Rectal smooth muscle tissue (tissue), 1 donor: ENCODE data around the gene ARHGAP42.

Experiments
- H3K27ac ChIP-seq: one replicate; pipeline ENCODE4 v1.7.0; 2013; ENCODE audit warnings: low read depth, low read length, inconsistent platforms
- H3K27me3 ChIP-seq: one replicate; pipeline ENCODE4 v1.7.0; 2013; ENCODE audit warnings: low read length; ENCODE audit not compliant: control insufficient read depth, insufficient read depth
- H3K36me3 ChIP-seq: one replicate; pipeline ENCODE4 v1.7.0; 2013; ENCODE audit warnings: low read length; ENCODE audit not compliant: control insufficient read depth, insufficient read depth
- H3K4me1 ChIP-seq: one replicate; pipeline ENCODE4 v1.7.0; 2013; ENCODE audit warnings: low read length; ENCODE audit not compliant: control insufficient read depth, insufficient read depth
- H3K4me3 ChIP-seq: one replicate; pipeline ENCODE4 v1.7.0; 2013; ENCODE audit warnings: low read length
- H3K9ac ChIP-seq: one replicate; pipeline ENCODE4 v1.7.0; 2013; ENCODE audit warnings: low read length

ARHGAP42 gene

DNA sequence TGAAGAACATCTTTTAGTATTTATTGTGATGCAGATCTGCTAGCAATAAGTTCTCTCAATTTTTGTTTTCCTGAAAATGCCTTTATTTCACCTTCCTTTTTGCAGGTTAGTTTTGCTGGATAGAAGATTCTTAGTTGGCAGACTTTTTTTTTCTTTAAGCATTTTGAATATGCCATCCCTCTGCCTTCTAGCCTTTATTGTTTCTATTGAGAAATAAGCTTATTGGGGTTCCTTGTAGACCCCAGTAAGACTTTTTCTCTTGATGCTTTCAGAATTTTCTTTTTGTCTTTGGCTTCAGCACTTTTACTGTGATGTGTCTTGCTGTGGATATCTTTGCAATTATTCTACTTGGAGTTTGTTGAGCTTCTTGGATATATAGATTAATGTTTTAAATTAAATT, 281.9 kb downstream of the ARHGAP42 start:
- H3K27me3 ChIP-seq = no peaks in the 10 kb centered on the region
- H3K9ac ChIP-seq = no peak overlapping the region
- H3K4me1 ChIP-seq = no peaks in the 10 kb centered on the region
- no peak overlapping the region for H3K27ac ChIP-seq
- H3K4me3 ChIP-seq = no peak overlapping the region
- H3K36me3 ChIP-seq = no peaks in the 10 kb centered on the region

DNA sequence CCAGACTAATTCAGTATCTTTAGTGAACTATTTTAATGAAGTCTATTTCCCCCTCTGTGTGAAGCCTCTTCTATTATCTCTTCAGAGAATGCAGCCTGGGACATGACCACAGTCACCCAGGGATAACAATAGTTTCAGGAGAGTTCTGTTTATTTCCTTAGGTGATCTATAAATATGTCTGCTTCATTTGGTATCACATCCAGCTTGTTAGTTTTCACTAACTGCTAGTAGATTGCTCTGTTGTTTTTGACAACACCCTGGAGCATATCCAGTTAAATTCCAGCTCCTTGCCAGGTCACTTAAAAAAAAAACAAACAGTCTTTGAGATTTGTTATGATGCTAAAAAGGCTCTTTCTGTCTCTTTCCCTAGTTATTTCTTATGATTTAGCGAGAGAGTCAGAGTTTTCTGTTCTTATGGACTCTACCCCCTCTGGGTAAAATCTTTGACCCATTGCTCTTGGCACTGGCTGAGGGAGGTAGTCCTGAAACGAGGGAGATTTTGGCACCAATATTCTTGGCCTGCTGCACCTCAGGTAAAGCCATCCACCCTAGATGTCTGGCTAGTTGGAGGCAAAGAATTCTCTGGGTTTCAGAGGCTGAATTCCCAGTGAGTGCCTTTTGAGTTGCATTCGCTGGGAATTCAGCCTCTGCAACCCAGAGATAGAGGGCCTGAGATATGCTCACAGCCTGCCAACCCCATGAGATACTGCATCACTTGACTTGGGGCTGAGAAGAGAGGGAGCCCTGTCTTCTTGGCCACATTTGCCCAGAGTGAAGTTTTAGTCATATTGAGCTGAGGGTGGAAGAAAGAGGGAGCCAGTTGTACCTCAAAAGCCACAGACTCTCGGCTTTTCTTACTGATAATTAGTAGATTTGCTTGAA, 283.4 kb downstream of the ARHGAP42 start:
- Histone ChIP-seq H3K36me3 (no peaks in the 10 kb centered on the region), H3K27me3 (no peaks in the 10 kb centered on the region), H3K4me1 (no peaks in the 10 kb centered on the region), H3K27ac (no peak overlapping the region), H3K4me3 (no peak overlapping the region), H3K9ac (no peak overlapping the region)

DNA sequence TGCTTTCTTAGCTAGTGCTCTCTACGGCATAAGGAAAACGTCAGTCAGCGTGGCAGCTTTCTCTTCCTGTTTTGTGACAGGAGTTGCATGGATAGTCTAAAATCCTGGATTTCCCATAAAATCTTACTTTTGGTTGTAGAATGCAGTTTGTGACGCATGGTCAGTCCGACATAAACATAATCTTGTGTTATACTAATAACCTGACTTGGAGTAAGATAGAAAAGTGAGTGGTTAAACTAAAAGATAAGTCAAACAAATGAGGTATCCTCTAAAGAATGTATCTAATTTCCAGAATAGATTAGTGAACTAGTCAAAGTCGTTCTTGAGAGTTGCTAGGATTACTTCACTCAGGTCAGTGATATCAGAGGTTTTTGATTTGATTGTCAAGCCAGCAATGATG, 285.0 kb downstream of the ARHGAP42 start:
- Histone ChIP-seq H3K9ac (no peak overlapping the region), H3K4me3 (no peak overlapping the region), H3K4me1 (no peaks in the 10 kb centered on the region), H3K27me3 (no peaks in the 10 kb centered on the region), H3K36me3 (no peaks in the 10 kb centered on the region), H3K27ac (no peak overlapping the region)

DNA sequence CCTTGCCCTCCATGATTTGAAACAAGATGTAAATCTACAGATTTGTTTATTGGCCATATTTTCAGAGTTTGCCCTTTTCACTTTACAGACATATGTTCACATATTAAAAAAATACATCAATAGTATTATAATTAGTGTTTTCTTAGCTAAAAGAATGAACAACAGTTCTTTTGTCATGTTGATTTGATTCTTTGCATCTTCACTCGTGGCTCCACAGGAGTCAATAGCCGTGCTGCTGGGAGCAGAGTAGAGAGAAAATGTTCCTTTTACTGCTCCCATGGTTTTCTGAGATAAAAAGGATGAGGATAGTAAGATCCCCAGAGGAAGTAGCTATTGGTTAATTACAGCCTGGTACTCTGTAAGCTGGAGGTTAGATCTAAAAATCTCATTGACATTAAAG, 291.4 kb downstream of the ARHGAP42 start:
- Histone ChIP-seq H3K9ac (no peak overlapping the region), H3K4me1 (no peaks in the 10 kb centered on the region), H3K4me3 (no peak overlapping the region), H3K27me3 (no peaks in the 10 kb centered on the region), H3K27ac (no peak overlapping the region), H3K36me3 (no peaks in the 10 kb centered on the region)

DNA sequence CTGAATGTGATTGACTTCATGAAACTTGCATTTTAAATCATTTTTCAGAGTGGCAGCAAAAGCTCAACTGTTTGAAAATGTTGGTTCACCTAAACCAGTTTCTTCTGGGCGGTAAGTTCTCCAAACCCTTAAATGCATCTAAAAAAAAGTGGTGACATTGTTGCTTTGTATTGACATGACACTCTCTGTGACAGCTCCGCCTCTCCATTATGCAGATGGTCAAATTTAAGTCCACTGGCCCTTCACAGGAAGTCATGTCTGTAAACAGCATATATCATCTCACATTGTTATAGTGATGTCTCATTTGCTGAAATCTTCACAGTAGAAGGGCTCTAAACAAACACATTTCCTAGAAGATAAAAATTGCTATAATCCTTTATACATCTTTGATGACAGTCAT, 291.9 kb downstream of the ARHGAP42 start:
- H3K4me3 ChIP-seq = no peak overlapping the region
- H3K9ac ChIP-seq = no peak overlapping the region
- H3K4me1 ChIP-seq = no peaks in the 10 kb centered on the region
- H3K36me3 ChIP-seq = no peaks in the 10 kb centered on the region
- no peaks in the 10 kb centered on the region for H3K27me3 ChIP-seq
- H3K27ac ChIP-seq = no peak overlapping the region

DNA sequence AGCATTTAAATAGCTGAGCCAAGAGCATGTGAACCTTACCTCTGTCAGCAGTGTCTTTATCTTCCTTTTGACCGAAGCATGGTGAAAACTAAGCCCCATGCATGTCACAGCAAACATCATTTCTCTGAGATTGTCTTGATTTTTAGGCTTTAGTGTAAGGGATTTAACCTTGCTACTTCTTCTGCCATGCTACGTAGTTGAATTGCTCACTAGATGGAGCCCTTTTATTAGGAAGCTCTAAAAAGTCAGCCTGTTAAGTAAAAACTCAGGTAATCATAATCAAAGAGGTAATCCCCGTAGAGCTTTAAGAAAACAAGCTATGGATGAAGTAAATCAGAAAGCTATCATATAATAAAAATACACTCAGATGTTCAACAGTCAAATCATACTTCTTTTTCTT, 293.1 kb downstream of the ARHGAP42 start:
- Histone ChIP-seq H3K27ac (no peak overlapping the region), H3K36me3 (no peaks in the 10 kb centered on the region), H3K9ac (no peak overlapping the region), H3K4me1 (no peaks in the 10 kb centered on the region), H3K27me3 (no peaks in the 10 kb centered on the region), H3K4me3 (no peak overlapping the region)

DNA sequence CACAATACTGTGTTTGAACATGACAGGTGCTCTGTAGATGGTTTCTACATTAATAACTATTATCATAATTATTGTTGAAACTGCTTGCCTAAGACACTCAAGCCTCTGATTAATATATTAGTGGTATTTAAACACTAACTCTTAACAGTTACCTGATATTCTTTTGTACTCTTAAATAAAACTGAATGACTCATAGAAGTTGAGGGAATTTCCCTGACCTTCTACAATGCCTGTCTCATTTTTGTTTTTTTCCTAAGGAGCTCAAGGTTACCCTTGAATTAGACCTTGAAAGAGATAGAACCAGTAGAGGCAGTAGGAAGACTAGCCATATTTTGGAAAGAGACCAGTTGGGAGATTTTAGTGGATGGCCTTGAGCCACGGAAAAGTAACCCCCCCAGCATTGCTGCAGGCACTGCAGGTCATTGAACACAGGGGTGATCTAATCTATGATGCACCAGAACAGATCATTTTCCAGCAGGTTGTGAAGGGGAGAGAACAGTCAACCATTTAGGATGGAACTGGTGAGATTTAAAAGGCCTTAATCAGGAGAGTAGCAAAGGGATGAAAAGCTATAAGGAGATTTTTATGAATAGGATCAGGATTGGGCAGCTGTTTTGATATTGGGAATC, 294.2 kb downstream of the ARHGAP42 start:
- Histone ChIP-seq H3K27ac (no peak overlapping the region), H3K9ac (no peak overlapping the region), H3K27me3 (no peaks in the 10 kb centered on the region)

DNA sequence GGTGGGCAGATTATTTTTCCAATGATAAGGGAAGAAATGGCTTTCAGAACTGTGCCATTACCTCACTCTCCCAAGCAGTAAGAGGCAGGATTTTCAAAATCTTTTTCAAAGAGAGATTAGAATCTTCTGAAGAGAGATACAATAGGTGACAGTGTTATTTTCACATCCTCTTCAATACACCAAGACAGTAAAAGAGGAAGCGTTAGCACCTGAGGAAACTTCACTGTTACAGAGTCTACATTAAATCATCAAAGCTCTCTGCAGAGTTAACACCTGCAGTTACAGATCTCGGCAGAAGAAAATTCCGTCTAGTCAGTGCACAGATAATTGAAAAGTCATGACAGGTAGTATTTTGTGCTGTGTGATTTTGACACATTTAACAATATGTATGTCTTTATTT, 297.6 kb downstream of the ARHGAP42 start:
- H3K4me3 ChIP-seq = no peak overlapping the region
- no peak overlapping the region for H3K9ac ChIP-seq
- H3K36me3 ChIP-seq = no peaks in the 10 kb centered on the region
- no peaks in the 10 kb centered on the region for H3K27me3 ChIP-seq
- H3K4me1 ChIP-seq = no peaks in the 10 kb centered on the region
- no peak overlapping the region for H3K27ac ChIP-seq

More for the DNA sequence above, 294.2 kb downstream of the ARHGAP42 start:
- Histone ChIP-seq H3K4me1 (no peaks in the 10 kb centered on the region), H3K36me3 (no peaks in the 10 kb centered on the region), H3K4me3 (no peak overlapping the region)

DNA sequence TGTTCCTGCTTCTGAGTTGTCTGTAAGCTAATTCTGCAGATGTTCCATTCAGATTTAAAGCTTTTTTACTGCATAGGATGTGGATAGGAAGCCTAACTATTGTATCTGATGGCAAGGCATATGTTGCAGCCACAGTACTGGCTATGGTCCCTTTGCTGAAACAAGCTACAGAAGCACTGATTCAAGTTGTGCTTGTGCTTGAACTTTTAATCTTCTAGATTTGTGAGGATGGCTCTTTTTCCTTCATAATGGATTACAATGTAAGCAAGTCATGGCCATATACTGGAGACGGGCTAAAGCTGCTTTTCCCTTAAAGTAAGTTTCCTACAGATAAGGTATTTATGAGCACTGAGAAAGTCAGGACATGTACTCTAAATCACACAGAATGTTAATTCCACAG, 303.8 kb downstream of the ARHGAP42 start:
- no peaks in the 10 kb centered on the region for H3K36me3 ChIP-seq
- H3K9ac ChIP-seq = no peak overlapping the region
- H3K4me3 ChIP-seq = no peak overlapping the region
- no peaks in the 10 kb centered on the region for H3K4me1 ChIP-seq
- H3K27me3 ChIP-seq = no peaks in the 10 kb centered on the region
- H3K27ac ChIP-seq = no peak overlapping the region

DNA sequence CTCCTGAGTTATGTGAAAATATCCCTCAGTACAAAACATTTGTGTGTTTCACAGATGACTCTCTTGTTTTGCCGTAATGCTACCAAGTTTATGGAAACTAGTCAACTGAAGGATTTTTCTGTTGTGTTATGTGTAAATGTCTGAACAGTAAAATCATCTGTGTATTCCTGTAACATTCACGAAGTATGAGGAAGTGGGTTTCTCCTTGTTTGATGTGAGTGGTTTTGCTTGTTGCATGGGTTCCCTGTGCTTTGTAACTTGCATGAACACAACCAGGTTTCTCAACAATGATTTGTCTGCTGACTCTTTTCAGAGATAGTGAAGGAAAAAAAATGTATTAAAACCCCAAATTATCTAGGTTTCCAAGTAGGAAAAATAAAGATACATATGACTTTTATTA, 304.5 kb downstream of the ARHGAP42 start:
- no peaks in the 10 kb centered on the region for H3K27me3 ChIP-seq
- no peak overlapping the region for H3K4me3 ChIP-seq
- no peak overlapping the region for H3K9ac ChIP-seq
- H3K36me3 ChIP-seq = no peaks in the 10 kb centered on the region
- no peak overlapping the region for H3K27ac ChIP-seq
- no peaks in the 10 kb centered on the region for H3K4me1 ChIP-seq

DNA sequence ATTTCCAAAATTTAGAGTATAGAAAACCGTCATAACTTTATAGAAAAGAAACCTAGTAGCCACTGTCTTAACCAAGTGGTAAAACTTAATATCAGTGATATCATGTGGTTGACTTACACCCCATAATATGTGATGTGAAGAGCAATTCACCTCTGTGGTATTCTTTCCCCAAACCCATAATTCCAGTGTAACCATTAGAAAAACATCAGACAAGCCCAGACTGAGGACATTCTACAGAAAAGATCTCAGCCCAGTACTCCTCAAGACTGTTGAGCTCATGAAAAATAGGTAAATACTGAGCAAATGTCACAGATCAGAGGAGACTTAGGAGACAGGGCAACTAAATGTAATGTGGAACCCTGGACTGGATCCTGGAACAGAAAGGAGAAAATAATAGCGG, 307.9 kb downstream of the ARHGAP42 start:
- Histone ChIP-seq H3K27me3 (no peaks in the 10 kb centered on the region), H3K4me1 (no peaks in the 10 kb centered on the region), H3K9ac (no peak overlapping the region), H3K4me3 (no peak overlapping the region), H3K36me3 (no peaks in the 10 kb centered on the region), H3K27ac (no peak overlapping the region)

DNA sequence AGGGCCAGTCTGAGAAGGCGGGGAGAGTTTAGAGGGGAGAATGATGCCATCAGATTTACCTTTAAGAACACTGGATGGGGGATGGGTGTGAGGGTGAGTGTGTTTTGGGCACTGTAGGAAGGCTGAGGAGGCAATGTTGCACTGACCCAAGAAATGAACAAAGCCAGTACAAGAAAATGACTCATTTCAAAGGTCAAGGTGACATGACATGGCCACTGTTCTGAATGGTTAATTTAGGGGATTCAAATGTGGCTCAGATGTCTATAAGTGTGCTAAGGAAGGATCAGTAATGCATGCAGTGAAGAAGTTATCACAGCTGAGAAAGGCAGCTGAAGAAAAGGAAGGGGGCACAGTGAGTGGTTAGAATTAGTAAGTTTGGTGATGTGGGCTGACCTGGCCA, 312.7 kb downstream of the ARHGAP42 start:
- Histone ChIP-seq H3K9ac (no peak overlapping the region), H3K4me1 (no peaks in the 10 kb centered on the region), H3K4me3 (no peak overlapping the region), H3K27ac (no peak overlapping the region), H3K27me3 (no peaks in the 10 kb centered on the region), H3K36me3 (no peaks in the 10 kb centered on the region)

DNA sequence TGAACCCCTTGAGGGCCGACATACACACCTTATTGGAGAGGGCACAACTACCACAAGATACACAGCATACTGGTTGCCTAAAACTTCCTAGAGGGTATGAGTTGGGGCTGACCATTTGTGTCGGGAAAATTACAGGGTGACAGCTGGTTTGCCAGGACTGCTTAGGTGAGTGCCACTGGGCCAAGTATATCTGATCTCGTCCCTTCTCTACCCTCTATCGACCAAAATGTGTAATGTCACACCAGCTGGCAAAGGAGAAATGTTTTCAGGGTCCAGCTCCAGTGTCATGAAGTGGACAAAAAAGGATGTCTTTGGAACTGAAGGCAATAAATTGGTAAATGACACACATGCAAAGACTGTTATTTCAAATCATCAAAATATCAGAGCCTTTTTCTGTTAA, 316.4 kb downstream of the ARHGAP42 start:
- Histone ChIP-seq H3K27ac (no peak overlapping the region), H3K4me3 (no peak overlapping the region), H3K27me3 (no peaks in the 10 kb centered on the region), H3K9ac (no peak overlapping the region), H3K36me3 (no peaks in the 10 kb centered on the region), H3K4me1 (no peaks in the 10 kb centered on the region)
